ENCODE measurements around the gene LAMA4.

DNA sequence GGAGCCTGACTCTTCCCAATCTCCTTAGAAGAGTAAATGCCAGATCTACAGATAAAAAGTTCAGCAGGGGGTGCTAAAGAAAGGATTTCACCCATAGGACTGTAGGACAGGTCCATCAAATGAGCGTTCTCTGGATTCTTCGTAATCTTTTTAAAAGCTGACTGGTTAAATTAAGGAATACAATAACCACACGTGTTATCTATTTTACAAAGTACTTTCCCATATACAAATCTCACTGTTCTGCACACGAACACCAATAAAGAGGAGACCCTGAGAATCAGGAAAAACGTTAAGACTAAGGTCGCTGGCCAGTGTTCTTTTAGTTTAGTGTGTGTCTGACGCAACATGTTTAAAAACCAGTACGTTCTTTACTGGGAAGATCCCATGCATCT, 167.6 kb downstream of the LAMA4 start:
- TF ChIP-seq, protein P1, sequence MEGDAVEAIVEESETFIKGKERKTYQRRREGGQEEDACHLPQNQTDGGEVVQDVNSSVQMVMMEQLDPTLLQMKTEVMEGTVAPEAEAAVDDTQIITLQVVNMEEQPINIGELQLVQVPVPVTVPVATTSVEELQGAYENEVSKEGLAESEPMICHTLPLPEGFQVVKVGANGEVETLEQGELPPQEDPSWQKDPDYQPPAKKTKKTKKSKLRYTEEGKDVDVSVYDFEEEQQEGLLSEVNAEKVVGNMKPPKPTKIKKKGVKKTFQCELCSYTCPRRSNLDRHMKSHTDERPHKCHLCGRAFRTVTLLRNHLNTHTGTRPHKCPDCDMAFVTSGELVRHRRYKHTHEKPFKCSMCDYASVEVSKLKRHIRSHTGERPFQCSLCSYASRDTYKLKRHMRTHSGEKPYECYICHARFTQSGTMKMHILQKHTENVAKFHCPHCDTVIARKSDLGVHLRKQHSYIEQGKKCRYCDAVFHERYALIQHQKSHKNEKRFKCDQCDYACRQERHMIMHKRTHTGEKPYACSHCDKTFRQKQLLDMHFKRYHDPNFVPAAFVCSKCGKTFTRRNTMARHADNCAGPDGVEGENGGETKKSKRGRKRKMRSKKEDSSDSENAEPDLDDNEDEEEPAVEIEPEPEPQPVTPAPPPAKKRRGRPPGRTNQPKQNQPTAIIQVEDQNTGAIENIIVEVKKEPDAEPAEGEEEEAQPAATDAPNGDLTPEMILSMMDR (IDR thresholded peaks at IDR 0.05), result peak in 1 of 6 experiments; percentile 11
- no peak for TF ChIP-seq POLR2A (IDR thresholded peaks at IDR 0.05)
